Fibroblast of lung (primary cell): ENCODE results near the gene CCM2. TPM values are rescaled to one million over a fixed set of nuclear protein-coding genes. Genes with fewer than 3 reads are reported as not detected.

Experiments used
- DNase-seq, 2 donors: peaks; one replicate each; pipeline versions ENCODE4 v3.0.0 to v3.0.0-alpha.2; 2010; ENCODE audit warnings: low read depth in 2 of 2
- H2AFZ ChIP-seq: 2 replicates; pipeline ENCODE4 v1.5.1; 2012; ENCODE audit warnings: low read length, control low read depth, inconsistent platforms
- H3K27ac ChIP-seq: 2 replicates; pipeline ENCODE4 v1.5.1; 2011; ENCODE audit warnings: low read length, control low read depth; ENCODE audit not compliant: insufficient read depth
- H3K27me3 ChIP-seq: 2 replicates; pipeline ENCODE4 v1.5.1; 2011; ENCODE audit warnings: mild to moderate bottlenecking, low read length; ENCODE audit not compliant: control insufficient read depth, insufficient read depth
- H3K36me3 ChIP-seq: 2 replicates; pipeline ENCODE4 v1.5.1; 2011; ENCODE audit warnings: low read length; ENCODE audit not compliant: control insufficient read depth, insufficient read depth
- H3K4me1 ChIP-seq: 2 replicates; pipeline ENCODE4 v1.5.1; 2011; ENCODE audit warnings: low read length; ENCODE audit not compliant: control insufficient read depth, insufficient read depth; ENCODE audit errors: extremely low read depth
- H3K4me2 ChIP-seq: 2 replicates; pipeline ENCODE4 v1.5.1; 2011; ENCODE audit warnings: low read length, control low read depth; ENCODE audit not compliant: insufficient read depth; ENCODE audit errors: extremely low read depth
- H3K4me3 ChIP-seq, 4 experiments: fragments of 200-600 bp in 1 of 4; sonication (generic) in 1 of 4; replicated peaks in 1 of 4; 2 replicates each; pipeline ENCODE4 v1.5.1; 2011 to 2016; ENCODE audit warnings: low read length in 4 of 4, low read depth in 3 of 4, mild to moderate bottlenecking in 3 of 4, control low read depth in 2 of 4, inconsistent platforms in 1 of 4, mixed read lengths in 1 of 4; ENCODE audit not compliant: insufficient read depth in 1 of 4; ENCODE audit errors: control extremely low read depth in 1 of 4
- H3K79me2 ChIP-seq: 2 replicates; pipeline ENCODE4 v1.5.1; 2012; ENCODE audit warnings: mild to moderate bottlenecking, low read length, inconsistent platforms; ENCODE audit not compliant: control insufficient read depth, insufficient read depth
- H3K9ac ChIP-seq: 2 replicates; pipeline ENCODE4 v1.5.1; 2011; ENCODE audit warnings: mild to moderate bottlenecking, low read length, control low read depth; ENCODE audit not compliant: insufficient read depth
- H3K9me3 ChIP-seq: 2 replicates; pipeline ENCODE4 v1.5.1; 2012; ENCODE audit warnings: low read depth, low read length; ENCODE audit not compliant: control insufficient read depth, insufficient read depth
- H4K20me1 ChIP-seq: 2 replicates; pipeline ENCODE4 v1.5.1; 2011; ENCODE audit warnings: low read length; ENCODE audit not compliant: control insufficient read depth, insufficient read depth; ENCODE audit errors: extremely low read depth
- EZH2 ChIP-seq: IDR thresholded peaks from 2 replicates; pipeline ENCODE4 v1.5.1; 2012; ENCODE audit warnings: low read length, control low read depth, mild to moderate bottlenecking; ENCODE audit errors: missing control alignments
- polyA plus RNA-seq, 2 donors: library from polyadenylated mRNA; depleted of rRNA in 1 of 2; stranded (reverse) in 1 of 2; unstranded in 1 of 2; fragments of >200 nt; gene quantifications; 2 replicates each; pipeline ENCODE4 v1.2.1, GENCODE V29; 2011 to 2012; ENCODE audit warnings: missing spikeins in 1 of 2
- total RNA-seq: library from RNA; depleted of rRNA; stranded (reverse); fragments of >200 nt; gene quantifications from 2 replicates; pipeline ENCODE4 v1.2.1, GENCODE V29; 2014
- TF ChIP-seq, protein P1 (sequence below), 2 donors: IDR thresholded peaks in 1 of 2; conservative IDR thresholded peaks in 1 of 2; 1 replicate in 1 of 2; 2 replicates in 1 of 2; pipeline ENCODE4 v1.5.1; 2011 to 2012; ENCODE audit warnings: low read length in 2 of 2, control low read depth in 1 of 2, inconsistent platforms in 1 of 2, low read depth in 1 of 2, mild to moderate bottlenecking in 1 of 2

CCM2 gene
- total and polyA plus RNA-seq, 2 donors (not counting 1 experiment from before 2014, with no cell fraction given): 27.8 to 52.4 TPM

DNA sequence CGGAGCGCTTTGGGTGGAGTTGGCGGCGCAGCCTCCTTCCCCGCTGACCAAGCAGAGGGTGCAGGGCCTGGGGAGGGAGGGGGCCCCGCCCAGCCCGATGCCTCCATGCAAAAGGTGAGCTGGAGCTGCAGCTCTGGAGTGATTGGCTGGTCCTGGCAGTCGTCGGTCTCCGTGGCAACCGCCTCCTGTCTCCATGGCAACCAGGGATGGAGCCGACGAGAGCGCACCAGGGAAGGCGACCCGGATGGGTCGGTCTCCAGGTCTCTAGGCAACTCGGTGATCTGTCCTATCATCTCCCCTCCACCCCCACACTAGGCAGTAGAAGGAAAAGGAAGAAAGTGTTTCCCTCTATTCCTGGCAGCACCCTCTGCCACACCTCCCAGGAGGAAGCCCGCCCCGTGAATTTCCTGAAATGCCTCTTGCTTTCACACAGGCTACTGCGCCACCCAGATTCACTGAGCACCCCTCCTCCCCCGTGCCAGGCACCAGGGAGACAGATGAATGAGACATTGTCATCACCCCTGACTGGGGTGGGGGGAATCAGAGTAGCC is 89.4 kb downstream of the CCM2 start:
- H4K20me1 ChIP-seq: no peaks in the 10 kb centered on the region
- peak overlapping the region; percentile 53 to 69 (median 60) for H3K4me3 ChIP-seq
- no peak for TF ChIP-seq EZH2
- TF ChIP-seq, protein P1, sequence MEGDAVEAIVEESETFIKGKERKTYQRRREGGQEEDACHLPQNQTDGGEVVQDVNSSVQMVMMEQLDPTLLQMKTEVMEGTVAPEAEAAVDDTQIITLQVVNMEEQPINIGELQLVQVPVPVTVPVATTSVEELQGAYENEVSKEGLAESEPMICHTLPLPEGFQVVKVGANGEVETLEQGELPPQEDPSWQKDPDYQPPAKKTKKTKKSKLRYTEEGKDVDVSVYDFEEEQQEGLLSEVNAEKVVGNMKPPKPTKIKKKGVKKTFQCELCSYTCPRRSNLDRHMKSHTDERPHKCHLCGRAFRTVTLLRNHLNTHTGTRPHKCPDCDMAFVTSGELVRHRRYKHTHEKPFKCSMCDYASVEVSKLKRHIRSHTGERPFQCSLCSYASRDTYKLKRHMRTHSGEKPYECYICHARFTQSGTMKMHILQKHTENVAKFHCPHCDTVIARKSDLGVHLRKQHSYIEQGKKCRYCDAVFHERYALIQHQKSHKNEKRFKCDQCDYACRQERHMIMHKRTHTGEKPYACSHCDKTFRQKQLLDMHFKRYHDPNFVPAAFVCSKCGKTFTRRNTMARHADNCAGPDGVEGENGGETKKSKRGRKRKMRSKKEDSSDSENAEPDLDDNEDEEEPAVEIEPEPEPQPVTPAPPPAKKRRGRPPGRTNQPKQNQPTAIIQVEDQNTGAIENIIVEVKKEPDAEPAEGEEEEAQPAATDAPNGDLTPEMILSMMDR (conservative IDR thresholded peaks at IDR 0.05 in 1 of 2, IDR thresholded peaks at IDR 0.05 in 1 of 2; ENCODE audit: low read depth in 1 of 2, low read length in 2 of 2): no peak
- H3K36me3 ChIP-seq: no peaks in the 10 kb centered on the region
- peak overlapping the region; percentile 50 for H3K9ac ChIP-seq
- peak overlapping the region; percentile 77 for H2AFZ ChIP-seq
- H3K4me1 ChIP-seq: no peaks in the 10 kb centered on the region
- H3K9me3 ChIP-seq: no peaks in the 10 kb centered on the region
- DNase-seq: peak; percentile 50 to 58
- peaks cover 3% of the 10 kb centered on the region for H3K27me3 ChIP-seq
- H3K4me2 ChIP-seq: peak overlapping the region; percentile 88
- no peaks in the 10 kb centered on the region for H3K79me2 ChIP-seq
- H3K27ac ChIP-seq: no peak overlapping the region

- H3K9ac ChIP-seq: no peak overlapping the region
- peaks cover 3% of the 10 kb centered on the region for H3K27me3 ChIP-seq
- H3K9me3 ChIP-seq: no peaks in the 10 kb centered on the region
- TF ChIP-seq, protein P1 (conservative IDR thresholded peaks at IDR 0.05 in 1 of 2, IDR thresholded peaks at IDR 0.05 in 1 of 2; ENCODE audit: low read depth in 1 of 2, low read length in 2 of 2): no peak
- TF ChIP-seq EZH2: no peak
- no peak overlapping the region for H3K27ac ChIP-seq
- no peak overlapping the region for H3K4me3 ChIP-seq
- H3K4me1 ChIP-seq: no peaks in the 10 kb centered on the region
- H3K79me2 ChIP-seq: no peaks in the 10 kb centered on the region
- H3K36me3 ChIP-seq: no peaks in the 10 kb centered on the region
- H4K20me1 ChIP-seq: no peaks in the 10 kb centered on the region
- DNase-seq: peak; percentile 8 to 25
- H2AFZ ChIP-seq: no peak overlapping the region
- no peak overlapping the region for H3K4me2 ChIP-seq
Observed at GRCh38 chr7:45092100-45092930, 92.3 kb downstream of the CCM2 start.

- Histone ChIP-seq H3K27me3 (peaks cover 3% of the 10 kb centered on the region), H3K4me1 (no peaks in the 10 kb centered on the region), H3K9me3 (no peaks in the 10 kb centered on the region), H3K4me2 (no peak overlapping the region), H3K9ac (no peak overlapping the region), H3K36me3 (no peaks in the 10 kb centered on the region), H4K20me1 (no peaks in the 10 kb centered on the region), H3K27ac (no peak overlapping the region), H3K4me3 (no peak overlapping the region), H3K79me2 (no peaks in the 10 kb centered on the region), H2AFZ (no peak overlapping the region)
- TF ChIP-seq, protein P1 (conservative IDR thresholded peaks at IDR 0.05 in 1 of 2, IDR thresholded peaks at IDR 0.05 in 1 of 2; ENCODE audit: low read depth in 1 of 2, low read length in 2 of 2): no peak
- no peak for TF ChIP-seq EZH2
- no peak for DNase-seq
Observed at GRCh38 chr7:45092931-45093235, 92.9 kb downstream of the CCM2 start.
